Left ventricle myocardium superior (tissue), 1 donor: ENCODE measurements around the gene SNX20. TPM values are rescaled to one million over a fixed set of nuclear protein-coding genes. Genes with fewer than 3 reads are reported as not detected.
A peak's percentile ranks its signal among the peaks of the same experiment; 100 is the strongest.

Experiments
- ATAC-seq: fragments of 200-7000 bp; cut with Tn5 transposase; one replicate; pipeline ENCODE4 v1.9.1; 2020; ENCODE audit warnings: mild to moderate bottlenecking, moderate library complexity
- DNase-seq: peaks from one replicate; pipeline ENCODE4 v3.0.0-alpha.2; 2020
- intact Hi-C: fragments of 100-400 bp; cut with micrococcal nuclease; formaldehyde crosslinking; loops from one replicate; pipeline ENCODE4 v1.11.0; 2022
- total RNA-seq: library from RNA; stranded (reverse); fragmentation: NEBNext Ultra II Directional; extraction: Animal tissue kit (Norgen Biotek cat#: 25700); gene quantifications from one replicate; pipeline ENCODE4 v1.2.1, GENCODE V29; 2021
- donor health status: DM: no; HTN: yes; CAD: no; lungs with severe emphysema.

Gene SNX20
- total RNA-seq, 1 donor from 2014 or later, result 0.72 TPM

GRCh38 chr16:50627419-50627818 is 53.7 kb downstream of the SNX20 start:
- intact Hi-C loops, result no loop called here
- ATAC-seq, result peak; percentile 92
- DNase-seq, result peak; percentile 71

GRCh38 chr16:50626868-50627267 is 54.2 kb downstream of the SNX20 start:
- ATAC-seq (no peak), DNase-seq (no peak)
- intact Hi-C loops, result no loop called here

- DNase-seq, result no peak
- no peak for ATAC-seq
- intact Hi-C loops, result no loop called here
Observed at GRCh38 chr16:50625374-50625773, 55.7 kb downstream of the SNX20 start.

GRCh38 chr16:50624449-50624970 is 56.6 kb downstream of the SNX20 start:
- no peak for DNase-seq
- intact Hi-C loops, result no loop called here
- no peak for ATAC-seq

GRCh38 chr16:50622643-50623369 is 58.3 kb downstream of the SNX20 start:
- intact Hi-C loops, result no loop called here
- DNase-seq (no peak), ATAC-seq (no peak)

- intact Hi-C loops, result no loop called here
- no peak for DNase-seq
Observed at GRCh38 chr16:50622029-50622428, 59.1 kb downstream of the SNX20 start.

More at GRCh38 chr16:50622029-50622428, 59.1 kb downstream of the SNX20 start:
- no peak for ATAC-seq

Other genes with a start within 250 kb of the SNX20 start
- gene NKD1, start 132.9 kb downstream of the SNX20 start, total RNA-seq, result 0.59 TPM
- 0.45 TPM for gene NOD2, start 12.3 kb upstream of the SNX20 start, total RNA-seq
- gene CYLD, start 60.8 kb upstream of the SNX20 start, total RNA-seq, result 31.1 TPM